HCT116 (cell line): ENCODE measurements around the gene OLFML3. TPM values are rescaled to one million over a fixed set of nuclear protein-coding genes. Genes with fewer than 3 reads are reported as not detected.

Experiments
- ATAC-seq: fragments of 200-7000 bp; cut with Tn5 transposase; 2 replicates; pipeline ENCODE4 v1.9.1; 2020; ENCODE audit warnings: mild to moderate bottlenecking, moderate library complexity
- BruUV-seq: library from RNA; stranded (reverse); fragments of 400-500 nt; replicated peaks from 2 replicates; lab custom pipeline; 2021; lab: Mats Ljungman, UMichigan
- CTCF ChIA-PET: fragments of 300-600 bp; sonication (Branson Sonifier 250); formaldehyde crosslinking; loops from one replicate; lab custom pipeline; 2021; ENCODE audit warnings: antibody characterized with exemption; lab: Charles Lee
- POLR2A ChIA-PET: fragments of 300-600, 350-600 bp; sonication (Branson Sonifier 250); formaldehyde crosslinking; loops from one replicate; lab custom pipeline; 2021; ENCODE audit warnings: antibody characterized with exemption; lab: Charles Lee
- RAD21 ChIA-PET, 2 experiments: fragments of 300-600 bp; sonication (Branson Sonifier 250); formaldehyde crosslinking; loops; one replicate each; lab custom pipeline; 2023; ENCODE audit warnings: low total read pairs in 2 of 2; ENCODE audit not compliant: uncharacterized antibody in 2 of 2, unreplicated experiment in 2 of 2, low non-redundant PET in 1 of 2; lab: Charles Lee
- DNase-seq: peaks from one replicate; pipeline ENCODE4 v3.0.0-alpha.2; 2010; ENCODE audit warnings: low read depth, low spot score
- H2AFZ ChIP-seq: fragments of 200-600 bp; shearing (Covaris generic), sonication (generic); 2 replicates; pipeline ENCODE4 v1.6.1; 2017; ENCODE audit warnings: low read depth, mixed run types, mixed read lengths, antibody characterized with exemption, low read length; ENCODE audit not compliant: poor library complexity, severe bottlenecking
- H3K27ac ChIP-seq: 2 replicates; pipeline ENCODE4 v1.5.1; 2012; ENCODE audit warnings: low read depth, low read length
- H3K27me3 ChIP-seq: fragments of 200-600 bp; sonication (generic); 2 replicates; pipeline ENCODE4 v1.6.1; 2016; ENCODE audit warnings: mixed run types, low read length, mixed read lengths; ENCODE audit not compliant: insufficient read depth
- H3K36me3 ChIP-seq, 2 experiments: fragments of 200-500 bp in 1 of 2; fragments of 200-600 bp in 1 of 2; sonication (Bioruptor generic) in 1 of 2; sonication (generic) in 1 of 2; 2 replicates each; pipeline versions ENCODE4 v1.5.1 to v1.6.1; 2014 to 2016; ENCODE audit warnings: low read length in 2 of 2, inconsistent platforms in 1 of 2, mixed read lengths in 1 of 2, mixed run types in 1 of 2; ENCODE audit not compliant: insufficient read depth in 2 of 2, control insufficient read depth in 1 of 2
- H3K4me1 ChIP-seq, 2 experiments: fragments of 200-600 bp in 1 of 2; sonication (generic) in 1 of 2; 2 replicates each; pipeline versions ENCODE4 v1.5.1 to v1.6.1; 2012 to 2017; ENCODE audit warnings: low read length in 2 of 2, inconsistent platforms in 1 of 2, mild to moderate bottlenecking in 1 of 2, mixed read lengths in 1 of 2, mixed run types in 1 of 2, moderate library complexity in 1 of 2; ENCODE audit not compliant: insufficient read depth in 2 of 2, control insufficient read depth in 1 of 2
- H3K4me2 ChIP-seq: fragments of 200-600 bp; sonication (generic); 2 replicates; pipeline ENCODE4 v1.6.1; 2017; ENCODE audit warnings: mixed run types, low read length, mixed read lengths
- H3K4me3 ChIP-seq, 2 experiments: fragments of 200-600 bp in 1 of 2; sonication (generic) in 1 of 2; replicated peaks in 1 of 2; 2 replicates each; pipeline ENCODE4 v1.5.1; 2011 to 2016; ENCODE audit warnings: low read length in 2 of 2, control low read depth in 1 of 2, low read depth in 1 of 2, mild to moderate bottlenecking in 1 of 2, mixed read lengths in 1 of 2, mixed run types in 1 of 2
- H3K79me2 ChIP-seq: fragments of 200-600 bp; sonication (generic); 2 replicates; pipeline ENCODE4 v1.6.1; 2017; ENCODE audit warnings: mild to moderate bottlenecking, mixed run types, low read length, moderate library complexity, mixed read lengths; ENCODE audit not compliant: insufficient read depth
- H3K9ac ChIP-seq: fragments of 200-600 bp; sonication (generic); 2 replicates; pipeline ENCODE4 v1.6.1; 2016; ENCODE audit warnings: low read length, mixed read lengths
- H3K9me2 ChIP-seq: fragments of 200-600 bp; sonication (generic), shearing (Covaris generic); 2 replicates; pipeline ENCODE4 v1.6.1; 2017; ENCODE audit warnings: mixed run types, mild to moderate bottlenecking, moderate library complexity; ENCODE audit not compliant: insufficient read depth
- H3K9me3 ChIP-seq, 2 experiments: fragments of 200-500 bp in 1 of 2; fragments of 200-600 bp in 1 of 2; sonication (Bioruptor generic) in 1 of 2; sonication (generic) in 1 of 2; 2 replicates each; pipeline ENCODE4 v1.6.1; 2014 to 2017; ENCODE audit warnings: low read length in 2 of 2, mixed read lengths in 2 of 2, inconsistent platforms in 1 of 2, low read depth in 1 of 2, mild to moderate bottlenecking in 1 of 2, mixed run types in 1 of 2, moderate library complexity in 1 of 2; ENCODE audit not compliant: control insufficient read depth in 1 of 2, insufficient read depth in 1 of 2
- H4K20me1 ChIP-seq: fragments of 200-600 bp; sonication (generic), shearing (Covaris generic); 2 replicates; pipeline ENCODE4 v1.6.1; 2017; ENCODE audit warnings: mixed run types, mild to moderate bottlenecking, moderate library complexity; ENCODE audit not compliant: insufficient read depth
- EGR1 ChIP-seq: IDR thresholded peaks from 2 replicates; pipeline ENCODE4 v1.6.1; 2012; ENCODE audit warnings: low read depth
- EZH2 ChIP-seq: fragments of 200-600 bp; sonication (generic); IDR thresholded peaks from 2 replicates; pipeline ENCODE4 v1.6.1; 2017; ENCODE audit warnings: antibody characterized with exemption, mixed run types
- JUND ChIP-seq: IDR thresholded peaks from 2 replicates; pipeline ENCODE4 v1.6.1; 2012
- SP1 ChIP-seq: IDR thresholded peaks from 2 replicates; pipeline ENCODE4 v1.6.1; 2012; ENCODE audit warnings: low read depth
- SRF ChIP-seq: IDR thresholded peaks from 2 replicates; pipeline ENCODE4 v1.6.1; 2012; ENCODE audit warnings: low read depth
- TCF7L2 ChIP-seq: IDR thresholded peaks from 2 replicates; pipeline ENCODE4 v1.7.0; 2011; ENCODE audit warnings: borderline replicate concordance, inconsistent platforms; ENCODE audit not compliant: insufficient read depth, insufficient read length; ENCODE audit errors: extremely low read depth
- YY1 ChIP-seq: IDR thresholded peaks from 2 replicates; pipeline ENCODE4 v1.6.1; 2011; ENCODE audit warnings: low read length, low read depth, moderate library complexity, mild to moderate bottlenecking; ENCODE audit not compliant: insufficient replicate concordance; ENCODE audit errors: extremely low read depth
- ZFX ChIP-seq: fragments of 450-650 bp; IDR thresholded peaks from 2 replicates; pipeline ENCODE4 v1.6.1; 2017
- ZNF274 ChIP-seq: fragments of 200-500 bp; sonication (Bioruptor generic); IDR thresholded peaks from 2 replicates; pipeline ENCODE4 v1.6.1; 2014; ENCODE audit warnings: mild to moderate bottlenecking, low read depth, low read length, inconsistent platforms
- intact Hi-C: fragments of 100-400 bp; cut with micrococcal nuclease; formaldehyde crosslinking; loops from 2 replicates; pipeline ENCODE4 v1.10.0; 2022
- total RNA-seq: library from RNA; stranded (reverse); gene quantifications from one replicate; pipeline ENCODE4 v1.2.1, GENCODE V29; 2021; ENCODE audit not compliant: unreplicated experiment
- TF ChIP-seq, protein P1 (sequence below), 3 experiments: fragments of 200-600 bp in 1 of 3; sonication (generic) in 1 of 3; IDR thresholded peaks in 2 of 3; conservative IDR thresholded peaks in 1 of 3; 2 replicates each; pipeline ENCODE4 v1.5.1; 2012 to 2017; ENCODE audit warnings: low read depth in 2 of 3, low read length in 2 of 3, antibody characterized with exemption in 1 of 3, borderline replicate concordance in 1 of 3, control low read depth in 1 of 3, mild to moderate bottlenecking in 1 of 3, mixed read lengths in 1 of 3, mixed run types in 1 of 3, moderate library complexity in 1 of 3; ENCODE audit not compliant: insufficient read depth in 1 of 3
- TF ChIP-seq, protein P2 (sequence below): IDR thresholded peaks from 2 replicates; pipeline ENCODE4 v1.6.1; 2012
- TF ChIP-seq, protein P3 (sequence below): IDR thresholded peaks from 2 replicates; pipeline ENCODE4 v1.6.1; 2012

OLFML3 gene
- total RNA-seq, 1 experiment from 2014 or later, result 0.25 TPM

DNA sequence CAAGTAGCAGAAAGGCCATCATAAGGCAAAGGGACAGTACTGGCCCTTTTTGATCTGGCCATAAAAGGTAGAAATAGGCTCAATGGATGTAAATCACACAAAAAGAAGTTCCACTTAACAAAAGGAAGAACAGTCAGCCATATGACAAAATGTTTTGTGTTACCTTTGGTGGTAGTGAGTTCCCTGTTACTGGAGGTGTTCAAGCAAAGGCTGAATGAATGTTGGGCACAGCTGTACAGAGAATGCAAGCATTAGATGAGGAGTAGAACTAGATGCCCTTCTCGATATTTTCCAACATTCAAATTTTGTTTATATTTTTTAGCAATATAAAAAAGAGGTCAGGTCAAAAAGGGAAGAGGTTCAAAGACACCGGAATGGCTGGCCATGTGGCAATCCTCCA lies 20.0 kb downstream of the OLFML3 start:
- ChIA-PET CTCF (no interaction called here), RAD21 (no interaction called here), POLR2A (no interaction called here)
- ATAC-seq, result no peak
- Histone ChIP-seq H3K36me3 (no peaks in the 10 kb centered on the region; a peak in 1 of 4 replicates), H3K9ac (no peak overlapping the region), H3K9me2 (no peaks in the 10 kb centered on the region), H3K4me2 (no peak overlapping the region), H3K9me3 (peaks cover 0 to 4% of the 10 kb centered on the region in 2 experiments; a peak in 1 of 4 replicates), H3K79me2 (no peaks in the 10 kb centered on the region), H3K27me3 (no peaks in the 10 kb centered on the region), H2AFZ (no peak overlapping the region), H3K4me1 (no peaks in the 10 kb centered on the region), H3K27ac (no peak overlapping the region), H3K4me3 (no peak overlapping the region), H4K20me1 (no peaks in the 10 kb centered on the region)
- BruUV-seq, result no TSS peak
- intact Hi-C loops, result no loop called here
- DNase-seq, result no peak
- TF ChIP-seq, protein P1, sequence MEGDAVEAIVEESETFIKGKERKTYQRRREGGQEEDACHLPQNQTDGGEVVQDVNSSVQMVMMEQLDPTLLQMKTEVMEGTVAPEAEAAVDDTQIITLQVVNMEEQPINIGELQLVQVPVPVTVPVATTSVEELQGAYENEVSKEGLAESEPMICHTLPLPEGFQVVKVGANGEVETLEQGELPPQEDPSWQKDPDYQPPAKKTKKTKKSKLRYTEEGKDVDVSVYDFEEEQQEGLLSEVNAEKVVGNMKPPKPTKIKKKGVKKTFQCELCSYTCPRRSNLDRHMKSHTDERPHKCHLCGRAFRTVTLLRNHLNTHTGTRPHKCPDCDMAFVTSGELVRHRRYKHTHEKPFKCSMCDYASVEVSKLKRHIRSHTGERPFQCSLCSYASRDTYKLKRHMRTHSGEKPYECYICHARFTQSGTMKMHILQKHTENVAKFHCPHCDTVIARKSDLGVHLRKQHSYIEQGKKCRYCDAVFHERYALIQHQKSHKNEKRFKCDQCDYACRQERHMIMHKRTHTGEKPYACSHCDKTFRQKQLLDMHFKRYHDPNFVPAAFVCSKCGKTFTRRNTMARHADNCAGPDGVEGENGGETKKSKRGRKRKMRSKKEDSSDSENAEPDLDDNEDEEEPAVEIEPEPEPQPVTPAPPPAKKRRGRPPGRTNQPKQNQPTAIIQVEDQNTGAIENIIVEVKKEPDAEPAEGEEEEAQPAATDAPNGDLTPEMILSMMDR (IDR thresholded peaks at IDR 0.05 in 2 of 3, conservative IDR thresholded peaks at IDR 0.05 in 1 of 3; ENCODE audit: borderline replicate concordance in 1 of 3, insufficient read depth in 1 of 3, low read depth in 2 of 3, low read length in 2 of 3), result no peak
- TF ChIP-seq YY1, result no peak
- no peak for TF ChIP-seq ZNF274
- TF ChIP-seq EZH2, result no peak
- TF ChIP-seq TCF7L2, result no peak
- no peak for TF ChIP-seq ZFX
- TF ChIP-seq SRF, result no peak
- TF ChIP-seq, protein P2, sequence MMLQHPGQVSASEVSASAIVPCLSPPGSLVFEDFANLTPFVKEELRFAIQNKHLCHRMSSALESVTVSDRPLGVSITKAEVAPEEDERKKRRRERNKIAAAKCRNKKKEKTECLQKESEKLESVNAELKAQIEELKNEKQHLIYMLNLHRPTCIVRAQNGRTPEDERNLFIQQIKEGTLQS, result no peak
- no peak for TF ChIP-seq SP1
- no peak for TF ChIP-seq JUND
- TF ChIP-seq, protein P3, sequence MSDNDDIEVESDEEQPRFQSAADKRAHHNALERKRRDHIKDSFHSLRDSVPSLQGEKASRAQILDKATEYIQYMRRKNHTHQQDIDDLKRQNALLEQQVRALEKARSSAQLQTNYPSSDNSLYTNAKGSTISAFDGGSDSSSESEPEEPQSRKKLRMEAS, result no peak
- TF ChIP-seq EGR1, result no peak
- TF ChIP-seq, all 23 proteins: peak for 0
